HEK293 (cell line): ENCODE measurements around the gene PEG3.

Experiments used
- HOXA7 ChIP-seq: sonication (generic); formaldehyde crosslinking; IDR thresholded peaks from 2 replicates; pipeline ENCODE4 v1.8.1; 2022; ENCODE audit warnings: missing genetic modification reagents, borderline replicate concordance
- ZNF350 ChIP-seq: fragments of 450-650 bp; formaldehyde crosslinking; IDR thresholded peaks from 2 replicates; pipeline ENCODE4 v1.5.0; 2017; ENCODE audit warnings: missing biosample characterization, mild to moderate bottlenecking, missing genetic modification characterization
- ZNF837 ChIP-seq: fragments of 450-650 bp; formaldehyde crosslinking; IDR thresholded peaks from 2 replicates; pipeline ENCODE4 v1.5.1; 2016; ENCODE audit warnings: missing biosample characterization, missing genetic modification characterization
- TF ChIP-seq, protein P1 (sequence below): fragments of 450-650 bp; formaldehyde crosslinking; IDR thresholded peaks from 2 replicates; pipeline ENCODE4 v1.5.1; 2016; ENCODE audit warnings: missing biosample characterization, missing genetic modification characterization
- TF ChIP-seq, protein P2 (sequence below): fragments of 450-650 bp; formaldehyde crosslinking; IDR thresholded peaks from 2 replicates; pipeline ENCODE4 v1.5.1; 2016; ENCODE audit warnings: missing biosample characterization, missing genetic modification characterization
- TF ChIP-seq, protein P3 (sequence below): fragments of 450-650 bp; IDR thresholded peaks from 2 replicates; pipeline ENCODE4 v1.5.1; 2018; ENCODE audit warnings: missing biosample characterization, missing genetic modification characterization
- TF ChIP-seq, protein P4 (sequence below): fragments of 450-650 bp; formaldehyde crosslinking; IDR thresholded peaks from 2 replicates; pipeline ENCODE4 v1.5.1; 2016; ENCODE audit warnings: missing biosample characterization, missing genetic modification characterization
- TF ChIP-seq, protein P5 (sequence below): fragments of 450-650 bp; formaldehyde crosslinking; IDR thresholded peaks from 2 replicates; pipeline ENCODE4 v1.5.1; 2016; ENCODE audit warnings: missing biosample characterization, missing genetic modification characterization, low read depth

DNA sequence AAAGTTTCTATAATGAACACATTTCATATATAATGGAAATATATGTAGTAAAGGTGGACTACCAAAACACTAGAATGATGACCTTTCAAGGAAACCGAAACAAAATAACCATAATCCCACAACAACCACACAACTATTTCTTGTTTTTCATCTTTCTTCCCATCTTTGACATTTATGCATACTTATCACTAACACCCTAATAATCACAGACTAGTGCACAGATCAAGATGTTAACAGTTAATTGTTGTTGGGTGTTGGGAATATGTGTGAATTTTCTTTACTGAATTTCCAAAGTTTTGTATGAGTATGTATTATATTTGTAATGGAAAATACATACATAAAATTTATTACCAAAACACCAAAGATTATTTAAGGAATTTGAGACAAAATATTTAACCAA, 30.3 kb downstream of the PEG3 start:
- no peak for TF ChIP-seq HOXA7 (CRISPR knock-in tag)
- TF ChIP-seq, protein P1, sequence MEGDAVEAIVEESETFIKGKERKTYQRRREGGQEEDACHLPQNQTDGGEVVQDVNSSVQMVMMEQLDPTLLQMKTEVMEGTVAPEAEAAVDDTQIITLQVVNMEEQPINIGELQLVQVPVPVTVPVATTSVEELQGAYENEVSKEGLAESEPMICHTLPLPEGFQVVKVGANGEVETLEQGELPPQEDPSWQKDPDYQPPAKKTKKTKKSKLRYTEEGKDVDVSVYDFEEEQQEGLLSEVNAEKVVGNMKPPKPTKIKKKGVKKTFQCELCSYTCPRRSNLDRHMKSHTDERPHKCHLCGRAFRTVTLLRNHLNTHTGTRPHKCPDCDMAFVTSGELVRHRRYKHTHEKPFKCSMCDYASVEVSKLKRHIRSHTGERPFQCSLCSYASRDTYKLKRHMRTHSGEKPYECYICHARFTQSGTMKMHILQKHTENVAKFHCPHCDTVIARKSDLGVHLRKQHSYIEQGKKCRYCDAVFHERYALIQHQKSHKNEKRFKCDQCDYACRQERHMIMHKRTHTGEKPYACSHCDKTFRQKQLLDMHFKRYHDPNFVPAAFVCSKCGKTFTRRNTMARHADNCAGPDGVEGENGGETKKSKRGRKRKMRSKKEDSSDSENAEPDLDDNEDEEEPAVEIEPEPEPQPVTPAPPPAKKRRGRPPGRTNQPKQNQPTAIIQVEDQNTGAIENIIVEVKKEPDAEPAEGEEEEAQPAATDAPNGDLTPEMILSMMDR (tag by site-specific recombination), result no peak
- no peak for TF ChIP-seq ZNF350 (tag by site-specific recombination)
- TF ChIP-seq, protein P2, sequence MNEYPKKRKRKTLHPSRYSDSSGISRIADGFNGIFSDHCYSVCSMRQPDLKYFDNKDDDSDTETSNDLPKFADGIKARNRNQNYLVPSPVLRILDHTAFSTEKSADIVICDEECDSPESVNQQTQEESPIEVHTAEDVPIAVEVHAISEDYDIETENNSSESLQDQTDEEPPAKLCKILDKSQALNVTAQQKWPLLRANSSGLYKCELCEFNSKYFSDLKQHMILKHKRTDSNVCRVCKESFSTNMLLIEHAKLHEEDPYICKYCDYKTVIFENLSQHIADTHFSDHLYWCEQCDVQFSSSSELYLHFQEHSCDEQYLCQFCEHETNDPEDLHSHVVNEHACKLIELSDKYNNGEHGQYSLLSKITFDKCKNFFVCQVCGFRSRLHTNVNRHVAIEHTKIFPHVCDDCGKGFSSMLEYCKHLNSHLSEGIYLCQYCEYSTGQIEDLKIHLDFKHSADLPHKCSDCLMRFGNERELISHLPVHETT (tag by site-specific recombination), result no peak
- TF ChIP-seq, protein P3, sequence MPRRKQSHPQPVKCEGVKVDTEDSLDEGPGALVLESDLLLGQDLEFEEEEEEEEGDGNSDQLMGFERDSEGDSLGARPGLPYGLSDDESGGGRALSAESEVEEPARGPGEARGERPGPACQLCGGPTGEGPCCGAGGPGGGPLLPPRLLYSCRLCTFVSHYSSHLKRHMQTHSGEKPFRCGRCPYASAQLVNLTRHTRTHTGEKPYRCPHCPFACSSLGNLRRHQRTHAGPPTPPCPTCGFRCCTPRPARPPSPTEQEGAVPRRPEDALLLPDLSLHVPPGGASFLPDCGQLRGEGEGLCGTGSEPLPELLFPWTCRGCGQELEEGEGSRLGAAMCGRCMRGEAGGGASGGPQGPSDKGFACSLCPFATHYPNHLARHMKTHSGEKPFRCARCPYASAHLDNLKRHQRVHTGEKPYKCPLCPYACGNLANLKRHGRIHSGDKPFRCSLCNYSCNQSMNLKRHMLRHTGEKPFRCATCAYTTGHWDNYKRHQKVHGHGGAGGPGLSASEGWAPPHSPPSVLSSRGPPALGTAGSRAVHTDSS (tag by site-specific recombination), result no peak
- no peak for TF ChIP-seq ZNF837 (tag by site-specific recombination)
- TF ChIP-seq, protein P4, sequence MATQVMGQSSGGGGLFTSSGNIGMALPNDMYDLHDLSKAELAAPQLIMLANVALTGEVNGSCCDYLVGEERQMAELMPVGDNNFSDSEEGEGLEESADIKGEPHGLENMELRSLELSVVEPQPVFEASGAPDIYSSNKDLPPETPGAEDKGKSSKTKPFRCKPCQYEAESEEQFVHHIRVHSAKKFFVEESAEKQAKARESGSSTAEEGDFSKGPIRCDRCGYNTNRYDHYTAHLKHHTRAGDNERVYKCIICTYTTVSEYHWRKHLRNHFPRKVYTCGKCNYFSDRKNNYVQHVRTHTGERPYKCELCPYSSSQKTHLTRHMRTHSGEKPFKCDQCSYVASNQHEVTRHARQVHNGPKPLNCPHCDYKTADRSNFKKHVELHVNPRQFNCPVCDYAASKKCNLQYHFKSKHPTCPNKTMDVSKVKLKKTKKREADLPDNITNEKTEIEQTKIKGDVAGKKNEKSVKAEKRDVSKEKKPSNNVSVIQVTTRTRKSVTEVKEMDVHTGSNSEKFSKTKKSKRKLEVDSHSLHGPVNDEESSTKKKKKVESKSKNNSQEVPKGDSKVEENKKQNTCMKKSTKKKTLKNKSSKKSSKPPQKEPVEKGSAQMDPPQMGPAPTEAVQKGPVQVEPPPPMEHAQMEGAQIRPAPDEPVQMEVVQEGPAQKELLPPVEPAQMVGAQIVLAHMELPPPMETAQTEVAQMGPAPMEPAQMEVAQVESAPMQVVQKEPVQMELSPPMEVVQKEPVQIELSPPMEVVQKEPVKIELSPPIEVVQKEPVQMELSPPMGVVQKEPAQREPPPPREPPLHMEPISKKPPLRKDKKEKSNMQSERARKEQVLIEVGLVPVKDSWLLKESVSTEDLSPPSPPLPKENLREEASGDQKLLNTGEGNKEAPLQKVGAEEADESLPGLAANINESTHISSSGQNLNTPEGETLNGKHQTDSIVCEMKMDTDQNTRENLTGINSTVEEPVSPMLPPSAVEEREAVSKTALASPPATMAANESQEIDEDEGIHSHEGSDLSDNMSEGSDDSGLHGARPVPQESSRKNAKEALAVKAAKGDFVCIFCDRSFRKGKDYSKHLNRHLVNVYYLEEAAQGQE (tag by site-specific recombination), result no peak
- TF ChIP-seq, protein P5, sequence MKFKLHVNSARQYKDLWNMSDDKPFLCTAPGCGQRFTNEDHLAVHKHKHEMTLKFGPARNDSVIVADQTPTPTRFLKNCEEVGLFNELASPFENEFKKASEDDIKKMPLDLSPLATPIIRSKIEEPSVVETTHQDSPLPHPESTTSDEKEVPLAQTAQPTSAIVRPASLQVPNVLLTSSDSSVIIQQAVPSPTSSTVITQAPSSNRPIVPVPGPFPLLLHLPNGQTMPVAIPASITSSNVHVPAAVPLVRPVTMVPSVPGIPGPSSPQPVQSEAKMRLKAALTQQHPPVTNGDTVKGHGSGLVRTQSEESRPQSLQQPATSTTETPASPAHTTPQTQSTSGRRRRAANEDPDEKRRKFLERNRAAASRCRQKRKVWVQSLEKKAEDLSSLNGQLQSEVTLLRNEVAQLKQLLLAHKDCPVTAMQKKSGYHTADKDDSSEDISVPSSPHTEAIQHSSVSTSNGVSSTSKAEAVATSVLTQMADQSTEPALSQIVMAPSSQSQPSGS (tag by site-specific recombination), result no peak
